OCI-LY7 (cell line): ENCODE measurements around the gene SMIM45.
A peak's percentile ranks its signal among the peaks of the same experiment; 100 is the strongest.

Experiments used
- BruUV-seq: library from RNA; stranded (reverse); fragments of 400-500 nt; replicated peaks from 2 replicates; lab custom pipeline; 2021; lab: Mats Ljungman, UMichigan
- CTCF ChIA-PET: fragments of 300-600 bp; sonication (Branson Sonifier 250); formaldehyde crosslinking; loops from one replicate; lab custom pipeline; 2022; ENCODE audit warnings: antibody characterized with exemption; ENCODE audit not compliant: unreplicated experiment; lab: Charles Lee
- POLR2A ChIA-PET: fragments of 300-600 bp; sonication (Branson Sonifier 250); formaldehyde crosslinking; loops from one replicate; lab custom pipeline; 2022; ENCODE audit warnings: antibody characterized with exemption; lab: Charles Lee
- DNase-seq: peaks from one replicate; pipeline ENCODE4 v3.0.0-alpha.2; 2015; ENCODE audit warnings: low spot score
- H2AFZ ChIP-seq: fragments of 200-600 bp; sonication (generic), shearing (Covaris generic); 2 replicates; pipeline ENCODE4 v1.6.1; 2014; ENCODE audit warnings: mild to moderate bottlenecking, antibody characterized with exemption, low read length, moderate library complexity
- H3K27ac ChIP-seq: fragments of 200-600 bp; sonication (generic); 2 replicates; pipeline ENCODE4 v1.5.1; 2014; ENCODE audit warnings: mixed run types, low read depth, mild to moderate bottlenecking, moderate library complexity, low read length, inconsistent platforms; ENCODE audit not compliant: poor library complexity, severe bottlenecking
- H3K36me3 ChIP-seq: fragments of 200-600 bp; sonication (generic); 2 replicates; pipeline ENCODE4 v1.6.1; 2014; ENCODE audit warnings: mild to moderate bottlenecking, antibody characterized with exemption, low read length, moderate library complexity, mixed read lengths; ENCODE audit not compliant: insufficient read depth
- H3K4me1 ChIP-seq: fragments of 200-600 bp; sonication (generic); 2 replicates; pipeline ENCODE4 v1.5.1; 2014; ENCODE audit warnings: mild to moderate bottlenecking, low read length; ENCODE audit not compliant: insufficient read depth, poor library complexity, severe bottlenecking
- H3K4me2 ChIP-seq: fragments of 200-600 bp; sonication (generic); 2 replicates; pipeline ENCODE4 v1.6.1; 2014; ENCODE audit warnings: mild to moderate bottlenecking, low read length
- H3K4me3 ChIP-seq: fragments of 200-600 bp; sonication (generic); 2 replicates; pipeline ENCODE4 v1.5.1; 2014; ENCODE audit warnings: mild to moderate bottlenecking, low read depth, low read length; ENCODE audit not compliant: poor library complexity, severe bottlenecking
- H3K79me2 ChIP-seq: fragments of 200-600 bp; sonication (generic); 2 replicates; pipeline ENCODE4 v1.6.1; 2016; ENCODE audit warnings: low read depth, mild to moderate bottlenecking, low read length, moderate library complexity, mixed read lengths; ENCODE audit not compliant: insufficient read depth
- H3K9me2 ChIP-seq: fragments of 200-600 bp; sonication (generic); 2 replicates; pipeline ENCODE4 v1.6.1; 2016; ENCODE audit warnings: mild to moderate bottlenecking, low read length, mixed read lengths; ENCODE audit not compliant: insufficient read depth
- H3K9me3 ChIP-seq: fragments of 200-600 bp; sonication (generic); 2 replicates; pipeline ENCODE4 v1.6.1; 2014; ENCODE audit warnings: mild to moderate bottlenecking, mixed run types, low read length, mixed read lengths
- H4K20me1 ChIP-seq: fragments of 200-600 bp; sonication (generic); 2 replicates; pipeline ENCODE4 v1.6.1; 2014; ENCODE audit warnings: mild to moderate bottlenecking, antibody characterized with exemption, low read length, moderate library complexity, mixed read lengths; ENCODE audit not compliant: insufficient read depth
- CTCF ChIP-seq: fragments of 200-600 bp; sonication (generic); conservative IDR thresholded peaks from 2 replicates; pipeline ENCODE4 v1.5.1; 2014; ENCODE audit warnings: mild to moderate bottlenecking, antibody characterized with exemption, low read length, moderate library complexity, mixed read lengths
- EZH2phosphoT487 ChIP-seq: fragments of 200-600 bp; sonication (generic); IDR thresholded peaks from 2 replicates; pipeline ENCODE4 v1.6.1; 2018; ENCODE audit warnings: low read depth, borderline replicate concordance, mild to moderate bottlenecking, mixed run types, antibody characterized with exemption, low read length, moderate library complexity, mixed read lengths
- intact Hi-C: fragments of 100-400 bp; cut with micrococcal nuclease; formaldehyde crosslinking; loops from one replicate; pipeline ENCODE4 v1.10.0; 2022; ENCODE audit not compliant: unreplicated experiment

SMIM45 gene

GRCh38 chr22:41914611-41915034 is 37.3 kb upstream of the SMIM45 start:
- BruUV-seq: no TSS peak
- Histone ChIP-seq H2AFZ (no peak overlapping the region), H3K79me2 (no peaks in the 10 kb centered on the region), H3K4me3 (no peak overlapping the region), H3K4me2 (peak overlapping the region; percentile 30; the same call in 1 of the 2 replicates), H3K27ac (no peak overlapping the region), H4K20me1 (0 out of 2 replicates have a peak, but pooled peaks cover 6% of the 10 kb centered on the region), H3K9me3 (no peaks in the 10 kb centered on the region), H3K36me3 (no peaks in the 10 kb centered on the region), H3K9me2 (no peaks in the 10 kb centered on the region), H3K4me1 (peaks cover 44% of the 10 kb centered on the region)
- intact Hi-C loops: loop anchor here (5.0 to 10.0 kb wide), 2 partner anchors 170 to 217 kb away; partner anchors contain the start of gene MEI1
- DNase-seq: no peak
- ChIA-PET POLR2A (interaction anchor here (0.5 kb wide), 1 partner anchor 9 kb away, joined by 4 read pairs; no protein-coding TSS in a partner anchor), CTCF (no interaction called here)
- TF ChIP-seq EZH2phosphoT487 (no peak), CTCF (no peak)

- H3K27ac ChIP-seq: no peak within 1 kb of the TSS
- no peaks in the 10 kb centered on the region for H3K9me3 ChIP-seq
- no peaks in the 10 kb centered on the region for H3K36me3 ChIP-seq
- TF ChIP-seq EZH2phosphoT487: no peak
- TF ChIP-seq CTCF: no peak
- no peaks in the 10 kb centered on the region for H3K79me2 ChIP-seq
- intact Hi-C loops: loop anchor here (10.0 kb wide), 1 partner anchor 170 kb away; no protein-coding TSS in a partner anchor
- POLR2A ChIA-PET: interaction anchor here (0.5 kb wide), 1 partner anchor 9 kb away, joined by 4 read pairs; no protein-coding TSS in a partner anchor
- peaks cover 49% of the 10 kb centered on the region for H3K4me1 ChIP-seq
- H4K20me1 ChIP-seq: 0 out of 2 replicates have a peak, but pooled peaks cover 6% of the 10 kb centered on the region
- no peaks in the 10 kb centered on the region for H3K9me2 ChIP-seq
- peak within 1 kb of the TSS; percentile 30; the same call in 1 of the 2 replicates for H3K4me2 ChIP-seq
- H2AFZ ChIP-seq: no peak within 1 kb of the TSS
- H3K4me3 ChIP-seq: no peak within 1 kb of the TSS
- CTCF ChIA-PET: no interaction called here
- BruUV-seq: no TSS peak
- DNase-seq: no peak
Measured at GRCh38 chr22:41915035-41915785, 36.7 kb upstream of the SMIM45 start, which contains the start of gene SHISA8. Gene SHISA8, minus strand, starts transcription at chr22:41915074. Its CDS starts 407 bp downstream, at chr22:41914667.
